GM13977 (cell line): Measurements from ENCODE around the gene CCDC82.

Experiments used
- DNase-seq: peaks from one replicate; pipeline ENCODE4 v3.0.0; 2012; ENCODE audit warnings: low spot score
- CTCF ChIP-seq: IDR thresholded peaks from 2 replicates; pipeline ENCODE4 v1.5.1; 2012; ENCODE audit warnings: mild to moderate bottlenecking, control low read depth; ENCODE audit not compliant: insufficient read depth; ENCODE audit errors: extremely low read depth, missing control alignments
- in situ Hi-C: fragments of 300-500 bp; cut with MboI; formaldehyde crosslinking; loops from one replicate; pipeline ENCODE4 v1.12.0; 2022; ENCODE audit warnings: low sequenced_read_pairs, low pct_unique_long_range_greater_than_20kb, mixed read lengths, inconsistent platforms; ENCODE audit not compliant: unreplicated experiment

The CCDC82 gene

GRCh38 chr11:96318850-96319249 is 70.9 kb downstream of the CCDC82 start:
- in situ Hi-C loops: no loop called here
- no peak for TF ChIP-seq CTCF
- DNase-seq: no peak

GRCh38 chr11:96318399-96318798 is 71.3 kb downstream of the CCDC82 start:
- DNase-seq: no peak
- in situ Hi-C loops: no loop called here
- TF ChIP-seq CTCF: no peak

GRCh38 chr11:96317985-96318384 is 71.7 kb downstream of the CCDC82 start:
- in situ Hi-C loops: no loop called here
- DNase-seq: no peak
- TF ChIP-seq CTCF: no peak

- TF ChIP-seq CTCF: no peak
- in situ Hi-C loops: no loop called here
- no peak for DNase-seq
These were observed 72.1 kb downstream of the CCDC82 start for GRCh38 chr11:96317571-96317970.

GRCh38 chr11:96316869-96317268 is 72.8 kb downstream of the CCDC82 start:
- DNase-seq: no peak
- in situ Hi-C loops: no loop called here
- no peak for TF ChIP-seq CTCF

DNA sequence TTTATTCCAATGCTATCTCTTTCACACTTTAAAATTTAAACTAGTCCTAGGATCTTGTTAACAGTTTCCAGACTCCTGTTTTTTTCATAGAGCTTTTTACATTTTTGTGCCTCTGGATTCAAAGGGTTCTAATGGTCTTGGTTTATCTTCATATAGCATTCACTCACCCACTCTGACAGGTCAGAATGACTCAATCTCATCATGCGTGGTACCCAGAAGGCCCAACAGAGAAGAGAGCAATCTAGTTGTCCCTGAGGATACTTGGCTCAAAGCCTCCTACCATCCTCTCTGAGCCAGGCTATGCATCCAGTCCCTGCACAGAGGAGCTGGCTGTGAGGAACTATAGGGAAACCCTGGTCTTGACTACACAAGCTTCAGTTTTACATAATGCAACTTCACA is 74.2 kb downstream of the CCDC82 start:
- in situ Hi-C loops: no loop called here
- TF ChIP-seq CTCF: no peak

More for the DNA sequence above, 74.2 kb downstream of the CCDC82 start:
- DNase-seq: no peak
